GM10248 (cell line): Measurements from ENCODE around the gene PSMD13.

Experiments used
- CTCF ChIA-PET: fragments of 300-600 bp; sonication (Branson Sonifier 250); formaldehyde crosslinking; extraction: SDS; loops from one replicate; lab custom pipeline; 2021; ENCODE audit warnings: antibody characterized with exemption; lab: Yijun Ruan, JAX
- POLR2A ChIA-PET: fragments of 350-650 bp; sonication (Branson Sonifier 250); formaldehyde crosslinking; extraction: SDS; loops from one replicate; lab custom pipeline; 2020; ENCODE audit warnings: antibody characterized with exemption; lab: Yijun Ruan, JAX
- DNase-seq: peaks from one replicate; pipeline ENCODE4 v3.0.0; 2012; ENCODE audit errors: extremely low spot score
- CTCF ChIP-seq: IDR thresholded peaks from 2 replicates; pipeline ENCODE4 v1.5.1; 2012; ENCODE audit warnings: mild to moderate bottlenecking, low read depth; ENCODE audit errors: extremely low read depth, missing control alignments, control extremely low read depth

The PSMD13 gene

GRCh38 chr11:287821-288477, 51.2 kb downstream of the PSMD13 start:
- ChIA-PET POLR2A (no interaction called here), CTCF (interaction anchor here (1.3 kb wide), 1 partner anchor 37 kb away, joined by 4 read pairs; no protein-coding TSS in a partner anchor)
- no peak for DNase-seq
- no peak for TF ChIP-seq CTCF

GRCh38 chr11:288478-289397, 52.0 kb downstream of the PSMD13 start, which contains the start of gene PGGHG:
Gene PGGHG (plus strand): TSS chr11:289126. CDS start chr11:289817, 691 bp downstream.
- peak; percentile 90 for DNase-seq
- CTCF ChIA-PET, result interaction anchor here (1.0 to 1.3 kb wide), 2 partner anchors 20 to 38 kb away, joined by 3 to 4 read pairs; no protein-coding TSS in a partner anchor
- POLR2A ChIA-PET, result no interaction called here
- no peak for TF ChIP-seq CTCF

- TF ChIP-seq CTCF, result no peak
- no peak for DNase-seq
- ChIA-PET CTCF (interaction anchor here (1.0 kb wide), 1 partner anchor 20 kb away, joined by 3 read pairs; no protein-coding TSS in a partner anchor), POLR2A (no interaction called here)
These were observed 52.6 kb downstream of the PSMD13 start for GRCh38 chr11:289398-289711.

- POLR2A ChIA-PET, result no interaction called here
- no peak for DNase-seq
- no peak for TF ChIP-seq CTCF
- CTCF ChIA-PET, result interaction anchor here (1.0 kb wide), 1 partner anchor 19 kb away, joined by 3 read pairs; no protein-coding TSS in a partner anchor
These were observed 53.2 kb downstream of the PSMD13 start for GRCh38 chr11:289712-290620.

GRCh38 chr11:290621-291231, 54.0 kb downstream of the PSMD13 start:
- no peak for TF ChIP-seq CTCF
- no peak for DNase-seq
- ChIA-PET CTCF (interaction anchor here (1.1 to 1.3 kb wide), 2 partner anchors 10 to 27 kb away, joined by 3 read pairs; no protein-coding TSS in a partner anchor), POLR2A (no interaction called here)
